ENCODE results near the gene MPDZ.

DNA sequence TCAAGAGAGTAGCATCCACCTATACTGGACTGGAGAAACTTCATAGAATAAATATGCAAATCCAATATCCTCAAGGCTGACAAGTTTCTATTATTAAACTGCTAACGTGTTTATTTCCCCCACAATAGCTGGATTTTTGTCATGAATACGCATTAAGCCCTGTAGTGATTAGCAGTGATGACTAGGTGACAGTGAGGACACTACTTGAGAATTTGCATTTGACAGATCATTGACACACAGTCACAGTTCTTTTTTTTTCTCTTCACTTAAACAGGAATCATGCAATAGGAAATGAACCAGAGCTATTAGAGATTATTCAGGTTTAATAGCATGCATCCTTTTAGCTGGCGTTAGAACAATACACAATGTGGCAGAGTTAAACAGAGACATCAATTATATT is 35.3 kb downstream of the MPDZ start:
- TF ChIP-seq, protein P1, sequence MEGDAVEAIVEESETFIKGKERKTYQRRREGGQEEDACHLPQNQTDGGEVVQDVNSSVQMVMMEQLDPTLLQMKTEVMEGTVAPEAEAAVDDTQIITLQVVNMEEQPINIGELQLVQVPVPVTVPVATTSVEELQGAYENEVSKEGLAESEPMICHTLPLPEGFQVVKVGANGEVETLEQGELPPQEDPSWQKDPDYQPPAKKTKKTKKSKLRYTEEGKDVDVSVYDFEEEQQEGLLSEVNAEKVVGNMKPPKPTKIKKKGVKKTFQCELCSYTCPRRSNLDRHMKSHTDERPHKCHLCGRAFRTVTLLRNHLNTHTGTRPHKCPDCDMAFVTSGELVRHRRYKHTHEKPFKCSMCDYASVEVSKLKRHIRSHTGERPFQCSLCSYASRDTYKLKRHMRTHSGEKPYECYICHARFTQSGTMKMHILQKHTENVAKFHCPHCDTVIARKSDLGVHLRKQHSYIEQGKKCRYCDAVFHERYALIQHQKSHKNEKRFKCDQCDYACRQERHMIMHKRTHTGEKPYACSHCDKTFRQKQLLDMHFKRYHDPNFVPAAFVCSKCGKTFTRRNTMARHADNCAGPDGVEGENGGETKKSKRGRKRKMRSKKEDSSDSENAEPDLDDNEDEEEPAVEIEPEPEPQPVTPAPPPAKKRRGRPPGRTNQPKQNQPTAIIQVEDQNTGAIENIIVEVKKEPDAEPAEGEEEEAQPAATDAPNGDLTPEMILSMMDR (conservative IDR thresholded peaks at IDR 0.05): no peak
- no peak for TF ChIP-seq EZH2 (IDR thresholded peaks at IDR 0.05; ENCODE audit: low read depth)
